ENCODE data around the gene TRIOBP. TPM values are rescaled to one million over a fixed set of nuclear protein-coding genes. Genes with fewer than 3 reads are reported as not detected.

The TRIOBP gene
- total RNA-seq, 2 experiments from 2014 or later, result 31.1 to 31.6 TPM

- CTCF ChIA-PET (ENCODE audit: unreplicated experiment), result no interaction called here
- intact Hi-C loops (cut with micrococcal nuclease; ENCODE audit: unreplicated experiment), result no loop called here
- Histone ChIP-seq H3K4me3 (ENCODE audit: low read depth, low read length, poor library complexity, severe bottlenecking) (no peak overlapping the region), H3K4me1 (ENCODE audit: insufficient read depth, low read length, poor library complexity, severe bottlenecking) (peaks cover 2% of the 10 kb centered on the region), H3K27ac (ENCODE audit: low read depth, low read length, poor library complexity, severe bottlenecking) (no peak overlapping the region), H3K36me3 (ENCODE audit: insufficient read depth, low read length) (peaks cover 17% of the 10 kb centered on the region; the same call in 1 of the 2 replicates), H3K79me2 (ENCODE audit: insufficient read depth, low read depth, low read length) (no peaks in the 10 kb centered on the region; the same call in 1 of the 2 replicates), H3K9me2 (ENCODE audit: insufficient read depth, low read length) (no peaks in the 10 kb centered on the region), H2AFZ (ENCODE audit: low read length) (no peak overlapping the region), H3K4me2 (ENCODE audit: low read length) (no peak overlapping the region), H4K20me1 (ENCODE audit: insufficient read depth, low read length) (no peaks in the 10 kb centered on the region), H3K9me3 (ENCODE audit: low read length) (no peaks in the 10 kb centered on the region)
- DNase-seq (ENCODE audit: low spot score), result no peak
- no TSS peak for BruUV-seq (replicated peaks)
- POLR2A ChIA-PET, result no interaction called here
- no peak for TF ChIP-seq EZH2phosphoT487 (IDR thresholded peaks at IDR 0.05; ENCODE audit: borderline replicate concordance, low read depth, low read length)
- TF ChIP-seq, protein P1, sequence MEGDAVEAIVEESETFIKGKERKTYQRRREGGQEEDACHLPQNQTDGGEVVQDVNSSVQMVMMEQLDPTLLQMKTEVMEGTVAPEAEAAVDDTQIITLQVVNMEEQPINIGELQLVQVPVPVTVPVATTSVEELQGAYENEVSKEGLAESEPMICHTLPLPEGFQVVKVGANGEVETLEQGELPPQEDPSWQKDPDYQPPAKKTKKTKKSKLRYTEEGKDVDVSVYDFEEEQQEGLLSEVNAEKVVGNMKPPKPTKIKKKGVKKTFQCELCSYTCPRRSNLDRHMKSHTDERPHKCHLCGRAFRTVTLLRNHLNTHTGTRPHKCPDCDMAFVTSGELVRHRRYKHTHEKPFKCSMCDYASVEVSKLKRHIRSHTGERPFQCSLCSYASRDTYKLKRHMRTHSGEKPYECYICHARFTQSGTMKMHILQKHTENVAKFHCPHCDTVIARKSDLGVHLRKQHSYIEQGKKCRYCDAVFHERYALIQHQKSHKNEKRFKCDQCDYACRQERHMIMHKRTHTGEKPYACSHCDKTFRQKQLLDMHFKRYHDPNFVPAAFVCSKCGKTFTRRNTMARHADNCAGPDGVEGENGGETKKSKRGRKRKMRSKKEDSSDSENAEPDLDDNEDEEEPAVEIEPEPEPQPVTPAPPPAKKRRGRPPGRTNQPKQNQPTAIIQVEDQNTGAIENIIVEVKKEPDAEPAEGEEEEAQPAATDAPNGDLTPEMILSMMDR (conservative IDR thresholded peaks at IDR 0.05; ENCODE audit: low read length), result no peak
Measured at GRCh38 chr22:37752189-37753087, 55.6 kb downstream of the TRIOBP start.

- Histone ChIP-seq H3K4me2 (ENCODE audit: low read length) (no peak overlapping the region), H3K9me2 (ENCODE audit: insufficient read depth, low read length) (no peaks in the 10 kb centered on the region), H3K27ac (ENCODE audit: low read depth, low read length, poor library complexity, severe bottlenecking) (no peak overlapping the region), H3K9me3 (ENCODE audit: low read length) (no peaks in the 10 kb centered on the region), H2AFZ (ENCODE audit: low read length) (no peak overlapping the region), H3K4me3 (ENCODE audit: low read depth, low read length, poor library complexity, severe bottlenecking) (no peak overlapping the region), H3K4me1 (ENCODE audit: insufficient read depth, low read length, poor library complexity, severe bottlenecking) (no peaks in the 10 kb centered on the region), H3K36me3 (ENCODE audit: insufficient read depth, low read length) (peaks cover 27% of the 10 kb centered on the region; the same call in 1 of the 2 replicates), H3K79me2 (ENCODE audit: insufficient read depth, low read depth, low read length) (no peaks in the 10 kb centered on the region), H4K20me1 (ENCODE audit: insufficient read depth, low read length) (no peaks in the 10 kb centered on the region)
- intact Hi-C loops (cut with micrococcal nuclease; ENCODE audit: unreplicated experiment), result no loop called here
- BruUV-seq (replicated peaks), result no TSS peak
- ChIA-PET CTCF (ENCODE audit: unreplicated experiment) (no interaction called here), POLR2A (no interaction called here)
- no peak for DNase-seq (ENCODE audit: low spot score)
- TF ChIP-seq, protein P1 (conservative IDR thresholded peaks at IDR 0.05; ENCODE audit: low read length), result no peak
Measured at GRCh38 chr22:37753746-37754145, 56.9 kb downstream of the TRIOBP start.

- H2AFZ ChIP-seq (ENCODE audit: low read length), result no peak overlapping the region
- H3K4me3 ChIP-seq (ENCODE audit: low read depth, low read length, poor library complexity, severe bottlenecking), result no peak overlapping the region
- TF ChIP-seq EZH2phosphoT487 (IDR thresholded peaks at IDR 0.05; ENCODE audit: borderline replicate concordance, low read depth, low read length), result no peak
- TF ChIP-seq, protein P1 (conservative IDR thresholded peaks at IDR 0.05; ENCODE audit: low read length), result no peak
- H4K20me1 ChIP-seq (ENCODE audit: insufficient read depth, low read length), result no peaks in the 10 kb centered on the region
- H3K27ac ChIP-seq (ENCODE audit: low read depth, low read length, poor library complexity, severe bottlenecking), result no peak overlapping the region
- no peaks in the 10 kb centered on the region for H3K4me1 ChIP-seq (ENCODE audit: insufficient read depth, low read length, poor library complexity, severe bottlenecking)
- no peaks in the 10 kb centered on the region for H3K79me2 ChIP-seq (ENCODE audit: insufficient read depth, low read depth, low read length)
- CTCF ChIA-PET (ENCODE audit: unreplicated experiment), result no interaction called here
- peaks cover 41% of the 10 kb centered on the region; the same call in 1 of the 2 replicates for H3K36me3 ChIP-seq (ENCODE audit: insufficient read depth, low read length)
- no TSS peak for BruUV-seq (replicated peaks)
- no peak overlapping the region for H3K4me2 ChIP-seq (ENCODE audit: low read length)
- DNase-seq (ENCODE audit: low spot score), result no peak
- H3K9me3 ChIP-seq (ENCODE audit: low read length), result no peaks in the 10 kb centered on the region
- no peaks in the 10 kb centered on the region for H3K9me2 ChIP-seq (ENCODE audit: insufficient read depth, low read length)
- POLR2A ChIA-PET, result no interaction called here
- intact Hi-C loops (cut with micrococcal nuclease; ENCODE audit: unreplicated experiment), result no loop called here
Measured at GRCh38 chr22:37757663-37758062, 60.8 kb downstream of the TRIOBP start.
